GM12873 (cell line): ENCODE results near the gene KRT33A.

ENCODE experiments used
- TF ChIP-seq, protein P1 (sequence below): IDR thresholded peaks from 2 replicates; pipeline ENCODE4 v1.5.1; 2012; ENCODE audit warnings: low read depth, mild to moderate bottlenecking, moderate library complexity, low read length, control low read depth; ENCODE audit not compliant: insufficient read depth; ENCODE audit errors: missing control alignments

The KRT33A gene

DNA sequence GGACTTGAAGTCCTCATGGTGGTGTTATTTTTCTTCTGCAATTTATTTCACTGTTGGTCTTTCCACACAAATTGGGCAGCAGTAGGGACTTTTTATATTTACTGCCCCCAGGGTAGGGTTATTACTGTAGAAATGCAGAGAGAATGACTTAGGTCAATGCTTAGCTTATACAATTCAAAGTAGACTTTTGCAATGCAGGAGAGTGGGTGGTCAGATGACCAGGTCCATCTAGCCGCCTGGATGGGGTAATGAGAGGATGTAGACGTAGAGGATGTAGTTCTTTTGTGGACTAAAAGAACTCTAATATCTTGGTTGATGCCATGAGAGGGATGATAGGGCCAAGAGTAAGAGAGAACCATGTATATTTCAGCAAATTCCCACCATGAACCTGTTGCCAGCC lies 32.4 kb downstream of the KRT33A start:
- TF ChIP-seq, protein P1, sequence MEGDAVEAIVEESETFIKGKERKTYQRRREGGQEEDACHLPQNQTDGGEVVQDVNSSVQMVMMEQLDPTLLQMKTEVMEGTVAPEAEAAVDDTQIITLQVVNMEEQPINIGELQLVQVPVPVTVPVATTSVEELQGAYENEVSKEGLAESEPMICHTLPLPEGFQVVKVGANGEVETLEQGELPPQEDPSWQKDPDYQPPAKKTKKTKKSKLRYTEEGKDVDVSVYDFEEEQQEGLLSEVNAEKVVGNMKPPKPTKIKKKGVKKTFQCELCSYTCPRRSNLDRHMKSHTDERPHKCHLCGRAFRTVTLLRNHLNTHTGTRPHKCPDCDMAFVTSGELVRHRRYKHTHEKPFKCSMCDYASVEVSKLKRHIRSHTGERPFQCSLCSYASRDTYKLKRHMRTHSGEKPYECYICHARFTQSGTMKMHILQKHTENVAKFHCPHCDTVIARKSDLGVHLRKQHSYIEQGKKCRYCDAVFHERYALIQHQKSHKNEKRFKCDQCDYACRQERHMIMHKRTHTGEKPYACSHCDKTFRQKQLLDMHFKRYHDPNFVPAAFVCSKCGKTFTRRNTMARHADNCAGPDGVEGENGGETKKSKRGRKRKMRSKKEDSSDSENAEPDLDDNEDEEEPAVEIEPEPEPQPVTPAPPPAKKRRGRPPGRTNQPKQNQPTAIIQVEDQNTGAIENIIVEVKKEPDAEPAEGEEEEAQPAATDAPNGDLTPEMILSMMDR: no peak

DNA sequence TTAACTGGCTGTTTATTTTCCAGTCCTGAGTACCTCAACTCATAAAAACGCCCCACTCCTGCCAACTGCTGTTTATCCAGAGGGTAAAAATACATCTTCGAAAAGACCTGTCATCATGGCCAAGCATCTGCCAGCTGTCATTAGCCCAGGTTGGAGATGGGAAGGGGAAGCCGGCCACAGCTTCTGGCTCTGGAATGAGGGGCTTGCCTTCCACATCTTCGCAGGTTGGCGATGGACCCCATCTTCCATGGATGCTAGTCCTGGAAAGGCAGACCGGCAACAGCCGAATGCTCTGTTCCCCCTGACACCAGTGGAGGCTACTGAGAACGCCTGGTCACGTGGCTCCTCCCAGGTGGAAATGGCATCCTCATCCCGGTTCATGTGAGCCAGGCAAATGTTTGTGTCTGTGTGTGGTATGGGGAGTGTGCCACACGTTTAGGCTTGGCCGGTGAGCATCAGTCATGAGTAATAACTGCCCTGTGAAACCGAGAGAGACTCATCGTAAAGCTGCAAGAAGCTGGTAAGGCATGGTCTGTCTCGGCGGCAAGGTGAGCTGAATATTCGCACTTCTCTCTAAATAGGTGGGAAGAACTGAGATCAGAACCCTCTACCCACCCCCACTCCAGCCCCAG lies 34.7 kb downstream of the KRT33A start:
- TF ChIP-seq, protein P1: no peak

DNA sequence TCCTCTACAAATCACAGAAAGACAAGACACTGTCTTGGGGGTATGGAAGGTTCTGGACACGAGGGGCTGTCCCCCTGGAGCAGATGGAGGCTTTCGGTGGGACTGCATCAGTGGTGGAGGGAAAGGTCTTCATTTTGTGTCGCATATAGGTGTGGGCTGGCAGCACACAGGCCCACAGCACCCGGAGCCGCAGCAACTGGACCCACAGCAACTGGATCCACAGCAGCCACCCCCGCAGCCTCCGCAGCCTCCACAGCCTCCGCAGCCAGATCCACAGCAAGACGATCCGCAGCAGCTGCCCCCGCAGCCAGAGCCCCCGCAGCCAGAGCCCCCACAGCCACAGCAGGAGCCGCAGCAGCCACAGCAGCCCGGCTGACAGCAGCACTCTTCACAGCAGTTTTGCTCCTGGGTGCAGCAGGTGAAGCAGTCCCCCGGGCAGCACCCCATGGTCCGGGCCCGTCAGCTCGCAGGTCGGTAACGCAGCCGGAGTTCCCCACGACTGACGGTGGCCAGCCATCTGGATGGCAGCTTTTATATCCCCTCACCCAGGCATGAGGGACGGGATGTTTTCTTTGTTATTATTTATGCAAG lies 35.3 kb downstream of the KRT33A start, which contains the start of gene KRTAP17-1:
TSS of gene KRTAP17-1 (minus strand) at position 507 of the 591 bp plus-strand sequence. CDS start at position 447, 60 bp downstream.
- TF ChIP-seq, protein P1: no peak

DNA sequence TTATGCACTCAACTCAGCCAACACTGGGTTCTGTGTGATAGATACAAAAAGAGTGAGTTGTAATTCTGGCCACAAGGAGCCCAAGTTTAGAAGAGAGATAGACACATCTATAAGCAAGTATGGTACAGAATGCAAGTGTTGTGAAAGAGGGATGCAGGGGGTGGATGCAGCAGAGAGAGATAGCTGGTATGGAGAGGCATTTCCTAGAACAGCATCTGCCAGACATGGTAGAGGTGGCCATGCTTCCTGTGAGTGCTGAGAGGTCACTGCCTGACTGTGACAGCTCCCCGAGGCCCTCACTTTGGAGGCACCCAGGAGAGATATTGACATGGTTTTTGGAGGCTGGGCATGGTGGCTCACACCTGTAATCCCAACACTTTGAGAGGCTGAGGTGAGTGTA lies 39.5 kb downstream of the KRT33A start:
- TF ChIP-seq, protein P1: no peak

DNA sequence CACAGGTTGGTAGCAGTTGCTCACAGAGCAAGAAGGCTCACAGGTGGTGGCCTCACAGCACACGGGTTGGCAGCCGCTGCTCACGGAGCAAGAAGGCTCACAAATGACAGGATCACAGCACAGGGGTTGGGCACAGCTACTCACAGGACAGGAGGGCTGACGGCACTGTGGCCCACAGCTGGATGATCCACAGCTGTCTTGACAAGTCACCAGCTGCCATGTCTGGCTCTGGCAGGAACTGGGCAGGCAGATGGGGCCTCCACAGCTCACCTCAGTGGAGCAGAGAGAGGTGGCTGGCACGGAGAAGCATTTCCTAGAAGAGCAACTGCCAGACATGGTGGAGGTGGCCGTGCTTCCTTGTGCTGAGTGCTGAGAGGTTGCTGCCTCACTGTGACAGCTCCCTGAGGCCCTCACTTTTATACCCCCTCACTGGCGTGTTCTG lies 41.7 kb downstream of the KRT33A start, which contains the start of gene KRTAP16-1:
TSS of gene KRTAP16-1 (minus strand) at position 392 of the 442 bp plus-strand sequence. CDS start at position 336, 56 bp downstream.
- TF ChIP-seq, protein P1: no peak

DNA sequence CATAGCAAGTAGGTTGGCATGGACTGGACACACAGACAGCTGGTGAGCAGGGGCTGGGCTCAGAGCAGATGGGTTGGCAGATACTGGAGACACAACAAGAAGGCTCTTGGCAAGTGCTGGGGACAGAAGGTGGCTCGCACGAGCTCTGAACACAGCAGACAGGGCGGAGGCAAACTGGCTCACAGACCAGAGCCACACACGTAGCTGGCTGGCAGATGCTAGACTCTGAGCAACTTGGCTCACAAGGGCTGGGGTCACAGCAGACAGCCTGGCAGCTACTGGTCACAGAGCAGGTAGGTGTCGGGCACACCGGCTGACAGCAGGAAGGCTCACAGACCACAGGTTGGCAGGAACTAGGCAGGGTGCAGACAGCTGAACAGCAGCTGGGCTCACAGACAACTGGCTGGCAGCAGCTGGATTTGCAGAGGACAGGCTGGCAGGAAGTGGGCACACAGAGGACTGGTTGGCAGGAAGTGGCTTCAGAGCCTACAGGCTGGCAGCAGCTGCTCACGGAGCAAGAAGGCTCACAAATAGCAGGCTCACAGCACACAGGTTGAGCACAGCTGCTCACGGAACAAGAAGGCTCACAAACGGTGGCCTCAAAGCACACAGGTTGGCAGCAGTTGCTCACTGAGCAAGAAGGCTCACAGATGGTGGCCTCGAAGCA lies 42.2 kb downstream of the KRT33A start:
- TF ChIP-seq, protein P1: no peak

DNA sequence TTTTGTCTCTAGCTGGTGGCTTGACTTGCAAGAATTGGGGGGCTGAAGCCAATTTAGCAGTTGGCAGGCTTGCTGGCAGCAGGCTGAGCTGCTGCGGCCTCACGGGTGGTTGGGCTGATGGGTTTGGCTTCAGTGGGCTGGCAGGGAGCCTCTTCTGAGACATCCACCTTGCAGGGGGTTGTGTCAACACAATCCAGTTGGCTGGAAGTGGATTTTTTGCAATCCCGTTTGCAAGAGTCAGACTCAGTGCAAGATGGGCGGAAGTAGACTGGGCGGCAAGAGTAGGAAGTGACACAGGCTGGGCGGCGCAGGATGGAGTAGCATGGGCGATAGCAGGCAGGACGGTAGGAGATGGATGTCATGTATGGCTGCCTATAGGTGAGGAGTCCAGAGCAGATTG lies 43.0 kb downstream of the KRT33A start:
- TF ChIP-seq, protein P1: no peak
